HG02798 (cell line): Measurements from ENCODE around the gene FYN.

ENCODE experiments used
- ATAC-seq: cut with Tn5 transposase; IDR thresholded peaks from one replicate; pipeline ENCODE4 v1.9.1; 2021; ENCODE audit warnings: mild to moderate bottlenecking; ENCODE audit not compliant: unreplicated experiment, poor library complexity

FYN gene

GRCh38 chr6:111813237-111813636, 60.0 kb downstream of the FYN start:
- ATAC-seq = no peak

- no peak for ATAC-seq
Observed at GRCh38 chr6:111812060-111813038, 60.9 kb downstream of the FYN start.

DNA sequence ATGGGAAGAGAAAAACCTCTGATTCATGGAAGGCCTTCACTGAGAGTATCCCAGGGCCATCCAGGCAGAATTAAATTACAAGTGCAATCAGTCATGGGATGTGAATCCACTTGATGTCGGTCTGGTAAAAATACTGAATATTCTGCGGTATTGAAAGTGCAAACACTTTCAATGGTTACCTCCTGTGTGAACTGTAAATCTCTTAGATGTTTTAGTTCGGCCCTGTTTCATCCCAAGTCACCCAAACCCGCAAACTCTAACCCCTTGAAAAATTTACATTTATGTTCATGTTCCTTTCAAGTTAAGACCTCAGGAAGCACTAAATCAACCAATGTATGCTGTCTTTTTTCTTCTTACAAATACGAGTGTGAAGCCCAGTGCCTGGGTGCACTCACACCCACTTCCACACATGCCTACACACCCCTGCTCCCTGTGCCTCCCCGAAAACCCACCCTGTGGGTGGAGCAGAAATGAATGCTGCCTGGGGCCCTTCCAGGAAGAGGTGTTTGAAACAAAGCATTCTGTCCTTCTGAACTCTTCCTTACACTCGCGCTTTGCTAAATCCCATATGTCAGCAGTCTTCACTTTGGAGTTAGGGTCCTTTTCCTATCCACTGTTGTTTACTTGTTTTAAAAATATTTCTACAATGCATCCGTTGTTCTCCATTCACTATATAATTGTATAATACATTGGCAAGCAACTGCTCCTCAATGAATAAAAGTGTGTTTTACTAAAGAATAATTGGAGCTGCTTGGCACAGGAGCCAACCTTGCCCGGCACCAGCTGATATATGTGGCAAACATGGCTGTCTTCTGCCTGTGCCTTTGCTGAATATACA, 62.7 kb downstream of the FYN start:
- ATAC-seq = no peak

DNA sequence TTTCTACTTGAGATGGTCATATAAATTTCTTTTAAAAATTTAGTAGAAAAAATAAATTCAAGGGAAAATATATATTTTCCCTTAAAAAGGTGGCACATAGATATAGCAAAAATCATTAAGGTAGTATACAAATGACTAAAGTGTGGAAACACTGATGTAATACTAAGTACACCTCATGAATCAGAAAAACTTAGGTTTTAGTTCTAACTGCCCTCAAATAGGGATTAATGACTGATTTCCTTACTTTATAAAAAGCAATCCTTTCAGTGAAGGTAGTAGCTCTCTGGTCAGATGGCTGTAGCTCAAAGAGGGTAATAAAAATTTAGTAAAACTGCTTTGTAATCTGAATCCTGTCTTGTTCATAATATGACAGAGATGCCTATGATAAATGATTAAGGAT, 63.5 kb downstream of the FYN start:
- no peak for ATAC-seq

- no peak for ATAC-seq
Observed at GRCh38 chr6:111809264-111809663, 64.0 kb downstream of the FYN start.

DNA sequence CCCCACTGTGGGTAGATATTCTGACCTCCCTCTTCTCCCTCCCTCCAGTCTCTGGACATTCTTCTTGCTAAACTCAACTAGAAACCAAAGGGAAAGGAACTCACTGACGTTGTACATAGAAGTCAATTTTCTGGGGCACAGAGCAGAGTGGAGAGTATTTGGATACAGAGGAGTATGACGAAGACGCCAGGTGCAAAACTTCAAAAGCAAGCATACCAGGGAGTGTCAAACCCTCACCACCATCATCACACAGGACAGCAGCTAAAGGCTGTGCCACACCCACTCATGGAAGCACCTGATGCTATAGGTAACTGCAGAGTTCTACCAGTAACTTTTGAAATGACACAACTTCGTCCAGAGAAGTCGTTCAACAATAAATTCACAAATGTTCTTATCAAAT, 64.8 kb downstream of the FYN start:
- no peak for ATAC-seq

DNA sequence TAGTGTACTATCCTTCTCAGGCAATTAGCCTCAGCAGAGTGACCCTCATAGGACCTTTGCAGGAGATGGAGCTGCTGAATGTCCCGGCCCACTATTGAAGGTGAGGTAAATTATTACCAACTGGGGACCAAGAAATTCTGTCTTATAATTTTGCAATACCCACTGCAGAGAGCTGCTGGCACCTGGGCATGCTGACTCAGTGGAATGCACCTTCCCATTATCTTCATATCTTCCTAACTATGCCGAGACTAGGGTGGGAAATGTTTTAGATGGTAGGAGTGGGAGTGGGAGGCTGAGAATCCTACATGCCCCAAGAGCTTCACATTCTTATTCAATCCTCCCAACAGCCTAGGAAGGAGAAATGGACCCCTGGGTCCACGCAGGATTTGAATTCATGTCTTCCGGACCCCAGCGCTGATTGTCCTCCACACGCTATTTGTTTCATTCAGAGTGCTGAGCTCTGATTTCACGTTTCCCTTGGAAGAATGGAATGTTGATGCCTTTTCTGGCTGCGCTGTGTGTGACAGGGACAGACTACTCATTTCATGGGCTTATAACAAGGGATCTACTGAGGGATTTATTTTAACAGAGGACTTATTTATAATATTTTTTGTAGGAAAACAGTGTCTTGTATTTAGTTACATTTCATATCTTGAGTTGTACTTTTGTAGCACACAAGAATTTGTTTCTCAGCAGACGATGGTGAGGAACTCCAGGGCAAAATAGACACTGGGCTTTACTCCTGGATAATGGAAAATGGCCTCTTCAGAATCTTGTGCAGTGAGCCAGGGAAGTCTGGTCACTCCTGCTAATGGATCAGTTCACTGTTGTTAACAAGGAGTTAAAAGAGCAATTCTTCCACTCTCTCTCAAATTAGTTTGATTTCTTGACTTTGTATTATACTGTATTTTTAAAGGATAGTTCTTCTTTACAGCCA, 66.4 kb downstream of the FYN start:
- ATAC-seq = no peak

DNA sequence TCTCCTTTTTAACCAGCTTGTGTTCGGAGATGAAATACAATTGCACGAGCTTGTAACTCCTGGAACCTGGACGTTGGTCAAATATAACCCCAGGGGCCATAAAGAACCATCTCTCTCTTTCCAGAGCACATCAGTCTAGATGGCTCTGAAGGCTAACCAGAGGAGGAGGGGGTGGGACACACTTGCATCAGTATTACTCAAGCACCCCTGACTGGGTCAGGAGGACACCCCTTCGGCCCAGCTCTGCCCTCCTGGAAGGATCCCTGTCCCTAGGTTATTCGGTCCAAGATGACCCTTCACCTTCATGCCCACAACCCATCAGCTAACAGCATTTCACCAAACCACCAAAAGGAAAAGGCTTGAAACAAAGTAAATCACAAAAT, 67.1 kb downstream of the FYN start:
- ATAC-seq = peak; percentile 10

GRCh38 chr6:111805511-111806164, 67.6 kb downstream of the FYN start:
- peak; percentile 51 for ATAC-seq

DNA sequence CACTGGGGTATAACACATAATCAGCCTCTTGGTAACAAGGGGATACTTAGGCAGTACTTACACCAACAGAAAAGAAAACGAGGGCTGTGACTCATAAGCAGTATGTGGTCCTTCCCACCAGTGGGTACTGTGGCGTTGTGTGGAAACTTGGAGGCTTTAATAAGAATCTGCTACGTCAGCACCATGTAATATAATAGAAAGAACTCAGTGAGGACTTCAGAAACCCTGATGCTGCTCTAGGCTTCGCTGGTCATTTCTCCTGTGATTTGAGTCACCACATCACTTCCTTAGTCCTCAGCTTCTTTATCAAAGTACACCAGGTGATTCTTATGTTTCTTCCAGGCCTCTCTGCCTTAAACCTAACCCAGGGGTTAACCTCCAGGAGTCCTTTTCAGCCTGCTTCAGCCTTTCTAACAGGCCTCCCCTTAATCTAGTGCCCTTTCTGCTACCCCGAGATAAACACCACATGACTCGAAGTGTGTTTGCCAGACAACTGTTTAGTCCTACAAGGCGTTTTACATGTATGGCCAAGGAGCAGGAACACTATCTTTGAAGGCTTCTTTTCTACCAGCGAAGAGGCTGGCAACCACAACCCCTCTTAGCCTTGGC, 68.5 kb downstream of the FYN start:
- ATAC-seq = peak; percentile 65

GRCh38 chr6:111803804-111804203, 69.4 kb downstream of the FYN start:
- ATAC-seq = no peak

DNA sequence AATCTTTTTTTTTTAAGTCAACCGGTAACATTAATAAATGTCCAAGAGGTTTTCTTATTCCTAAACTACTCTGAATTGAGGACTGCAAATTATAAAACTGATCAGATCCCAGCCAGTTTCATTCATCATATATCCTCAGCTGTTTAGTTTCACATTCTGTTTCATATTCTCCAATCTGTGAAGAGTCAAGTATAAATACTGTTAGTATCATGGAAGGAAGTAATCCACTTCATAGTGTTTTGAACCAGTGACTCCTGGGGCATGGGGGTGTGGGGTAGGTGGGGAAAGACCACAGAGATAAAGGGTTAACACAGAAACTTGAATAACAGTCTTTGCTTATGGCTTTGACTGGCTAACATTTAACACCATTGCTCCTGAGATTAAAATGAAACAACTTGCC, 69.9 kb downstream of the FYN start:
- ATAC-seq = no peak

- no peak for ATAC-seq
Observed at GRCh38 chr6:111802720-111803330, 70.4 kb downstream of the FYN start.

DNA sequence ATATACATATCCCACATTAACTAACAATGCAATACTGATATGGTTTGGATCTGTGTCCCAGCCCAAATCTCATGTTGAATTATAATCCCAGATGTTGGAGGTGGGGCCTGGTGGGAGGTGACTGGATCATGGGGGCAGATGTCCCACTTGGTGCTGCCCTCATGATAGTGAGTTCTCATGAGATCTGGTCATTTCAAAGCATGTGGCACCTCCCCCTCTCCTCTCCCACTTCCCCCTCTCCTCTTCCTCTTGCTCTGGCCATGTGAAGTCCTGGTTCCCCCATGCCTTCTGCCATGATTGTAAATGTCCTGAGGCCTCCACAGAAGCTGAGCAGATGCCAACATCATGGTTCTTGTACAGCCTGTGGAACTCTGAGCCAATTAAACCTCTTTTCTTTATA, 71.2 kb downstream of the FYN start:
- no peak for ATAC-seq

- ATAC-seq = no peak
Observed at GRCh38 chr6:111800821-111801220, 72.4 kb downstream of the FYN start.

DNA sequence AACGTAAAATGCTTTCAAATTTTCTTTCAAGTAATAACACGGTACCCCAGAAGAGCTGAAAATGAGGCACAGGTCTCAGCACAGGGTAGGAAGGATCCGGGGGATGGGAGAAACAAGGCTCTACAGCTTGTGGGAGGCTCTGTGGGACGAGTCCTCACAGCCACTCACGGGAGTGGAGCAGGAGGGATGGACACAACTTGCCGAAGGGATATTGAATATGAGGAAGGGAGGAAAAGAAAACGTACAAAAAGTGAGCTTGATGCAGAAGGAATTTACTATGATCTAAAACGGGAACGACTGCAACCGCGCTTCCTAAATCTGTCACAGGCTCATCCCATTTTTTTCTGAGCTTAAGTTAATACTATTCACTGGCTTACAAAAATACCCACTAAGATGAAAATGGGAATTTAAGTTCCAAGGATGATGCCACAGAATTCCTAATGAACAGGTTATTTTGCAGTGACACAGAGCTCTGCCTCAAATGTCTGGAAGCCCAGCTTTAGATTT, 72.9 kb downstream of the FYN start:
- ATAC-seq = no peak

DNA sequence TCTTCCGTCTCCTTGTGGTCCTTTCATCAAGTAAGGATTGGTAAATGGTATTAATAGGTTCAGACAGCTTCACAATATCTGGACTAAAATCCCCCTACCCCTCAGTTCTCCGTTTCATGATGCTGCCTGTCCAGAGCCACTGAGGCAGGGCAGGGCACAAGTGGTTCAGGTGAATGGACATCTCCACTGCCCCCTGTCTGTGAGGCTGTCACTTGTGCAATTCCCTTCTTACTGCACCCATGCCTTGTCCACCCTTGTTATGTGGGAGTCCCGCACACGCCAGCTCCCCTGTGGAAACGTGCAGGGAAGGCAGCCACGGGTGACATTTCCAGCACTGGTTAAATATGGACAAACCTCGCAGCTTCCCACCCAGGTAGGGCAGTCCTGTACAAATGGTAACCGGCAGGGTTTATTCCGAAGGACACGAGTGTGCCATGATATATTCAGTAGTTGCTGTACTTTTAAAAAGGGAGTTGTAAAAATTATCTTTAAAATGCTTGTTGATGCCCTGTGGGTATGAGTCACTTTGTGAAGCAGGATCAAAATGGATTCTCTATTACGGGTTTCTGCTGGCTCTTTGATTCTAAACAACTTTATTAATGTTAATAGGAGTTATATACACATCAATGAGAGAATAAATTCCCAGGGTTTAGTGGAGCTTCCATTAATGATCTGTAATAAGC, 73.5 kb downstream of the FYN start:
- no peak for ATAC-seq

- no peak for ATAC-seq
Observed at GRCh38 chr6:111798281-111798725, 74.9 kb downstream of the FYN start.
